Small intestine (tissue), 7 donors: ENCODE results near the gene GMPR. TPM values are rescaled to one million over a fixed set of nuclear protein-coding genes. Genes with fewer than 3 reads are reported as not detected.

ENCODE experiments used
- DNase-seq, 2 donors: peaks; one replicate each; pipeline versions ENCODE4 v3.0.0 to v3.0.0-alpha.2; 2013
- FAIRE-seq: peaks from 2 replicates; lab custom pipeline; 2012; peaks lifted over from hg19 to GRCh38; lab: Jason Lieb, UNC
- H3K27ac ChIP-seq, 3 donors: one replicate each; pipeline ENCODE4 v1.5.1; 2013; ENCODE audit warnings: low read length in 2 of 3, mild to moderate bottlenecking in 2 of 3, control low read depth in 1 of 3, inconsistent platforms in 1 of 3, low read depth in 1 of 3, moderate library complexity in 1 of 3
- H3K27me3 ChIP-seq, 3 donors: one replicate each; pipeline ENCODE4 v1.6.1; 2013; ENCODE audit warnings: low read length in 3 of 3, inconsistent platforms in 1 of 3; ENCODE audit not compliant: control insufficient read depth in 3 of 3, insufficient read depth in 3 of 3
- H3K36me3 ChIP-seq, 3 donors: one replicate each; pipeline ENCODE4 v1.6.1; 2013; ENCODE audit warnings: low read length in 3 of 3, inconsistent platforms in 1 of 3, low read depth in 1 of 3, mild to moderate bottlenecking in 1 of 3, moderate library complexity in 1 of 3; ENCODE audit not compliant: control insufficient read depth in 3 of 3, insufficient read depth in 2 of 3
- H3K4me1 ChIP-seq, 3 donors: one replicate each; pipeline ENCODE4 v1.6.1; 2013; ENCODE audit warnings: low read length in 2 of 3, inconsistent platforms in 1 of 3, low read depth in 1 of 3, mild to moderate bottlenecking in 1 of 3, moderate library complexity in 1 of 3; ENCODE audit not compliant: control insufficient read depth in 3 of 3, insufficient read depth in 2 of 3
- H3K4me3 ChIP-seq, 3 donors: one replicate each; pipeline ENCODE4 v1.5.1; 2013; ENCODE audit warnings: low read length in 3 of 3, control low read depth in 1 of 3, inconsistent platforms in 1 of 3, low read depth in 1 of 3, mild to moderate bottlenecking in 1 of 3, moderate library complexity in 1 of 3
- H3K9me3 ChIP-seq, 2 donors: one replicate each; pipeline ENCODE4 v1.6.1; 2013; ENCODE audit warnings: low read depth in 1 of 2, low read length in 1 of 2; ENCODE audit not compliant: control insufficient read depth in 2 of 2, insufficient read depth in 1 of 2
- WGBS, 3 donors: extraction: QIAGEN DNeasy Blood & Tissue Kit; methylation state at CpG; one replicate each; pipeline ENCODE4 v1.1.7; 2013; 5-methylcytosine and 5-hydroxymethylcytosine counted together
- polyA plus RNA-seq, 4 donors: library from polyadenylated mRNA; stranded (reverse) in 3 of 4; unstranded in 1 of 4; fragments of 200-250 nt in 3 of 4; fragments of 120-200 nt in 1 of 4; gene quantifications; one replicate each; pipeline versions ENCODE4 v1.2.1 to v1.2.3, GENCODE V29; 2013
- donor health status: healthy with polysubstance abuse.
- donor health status: control.
- donor health status: control.
- donor health status: Bipolar disorder and iron deficiency.
- donor health status: healthy.

GMPR gene
- polyA plus RNA-seq, 4 donors = 1.5 to 14.1 (median 7.7) TPM

DNA sequence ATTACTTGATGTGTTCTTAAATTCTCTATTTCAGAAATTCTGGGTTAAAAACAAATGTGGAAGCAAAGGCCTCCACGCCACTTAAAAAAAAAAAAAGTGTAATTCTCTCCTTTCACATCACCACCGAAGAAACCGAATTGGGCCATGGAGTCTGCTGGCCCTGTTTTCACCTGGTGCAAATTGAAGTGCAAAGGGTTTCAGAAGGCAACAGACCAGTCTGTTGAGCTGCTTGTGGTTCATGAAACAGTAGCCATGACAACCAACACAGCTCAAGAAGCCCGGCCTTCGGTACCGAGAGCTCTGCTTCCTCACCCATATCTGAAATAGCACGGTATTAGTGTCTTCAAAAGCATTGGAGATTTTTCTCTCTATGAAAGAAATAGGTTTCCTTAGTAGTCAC lies 63.1 kb downstream of the GMPR start:
- no peaks in the 10 kb centered on the region for H3K27me3 ChIP-seq
- H3K4me3 ChIP-seq = no peak overlapping the region
- no peaks in the 10 kb centered on the region for H3K9me3 ChIP-seq
- H3K36me3 ChIP-seq = peaks cover 0 to 27% (median 3%) of the 10 kb centered on the region in 3 donors
- no peaks in the 10 kb centered on the region for H3K4me1 ChIP-seq
- DNase-seq (no peak), FAIRE-seq (no peak)
- 86 to 95% (median 87%) methylated on average over 7 of the region's 7 CpGs for WGBS, 3 donors
- H3K27ac ChIP-seq = no peak overlapping the region

DNA sequence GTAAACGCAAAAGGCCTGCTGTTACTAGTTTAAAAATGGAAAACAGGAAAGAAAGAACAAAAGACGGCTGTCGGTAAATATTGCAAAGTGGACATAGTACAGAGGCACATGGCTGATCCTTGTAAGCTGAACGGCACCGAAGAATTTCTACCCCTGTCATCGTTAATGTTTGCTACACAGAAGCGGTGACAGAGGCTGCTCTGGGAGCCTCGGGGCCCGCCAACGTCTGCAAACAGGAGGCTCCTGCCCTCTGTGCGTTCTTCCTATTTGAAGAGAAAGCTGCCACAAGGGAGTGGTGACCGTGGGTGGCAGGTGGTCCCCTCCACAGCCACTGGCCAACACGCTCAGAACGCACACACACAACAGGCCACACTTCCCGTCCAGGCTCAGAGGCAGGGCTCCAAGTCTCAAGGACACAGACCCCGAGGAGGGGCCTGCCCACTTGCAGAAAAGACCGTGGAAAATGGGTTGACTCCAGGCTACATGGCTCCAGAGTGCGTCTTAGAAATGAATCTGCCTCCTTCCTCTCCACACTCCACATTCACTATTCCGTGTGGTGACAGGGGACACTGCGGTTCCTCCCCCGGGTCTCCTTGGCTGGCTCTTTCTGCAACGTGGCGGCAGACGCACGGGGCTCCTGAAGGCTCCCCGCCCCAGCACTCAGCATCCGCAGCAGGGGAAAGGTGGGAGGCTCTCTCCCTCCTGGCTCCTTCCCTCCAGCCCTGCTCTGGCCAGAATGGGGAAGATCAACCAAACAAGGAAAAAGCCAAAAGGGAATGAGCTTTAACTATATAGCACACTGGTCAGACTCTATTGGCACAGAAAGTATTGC lies 64.5 kb downstream of the GMPR start:
- H3K4me1 ChIP-seq = no peaks in the 10 kb centered on the region
- FAIRE-seq = no peak
- peaks cover 0 to 31% (median 3%) of the 10 kb centered on the region in 3 donors for H3K36me3 ChIP-seq
- no peak for DNase-seq
- no peaks in the 10 kb centered on the region for H3K9me3 ChIP-seq
- H3K27ac ChIP-seq = no peak overlapping the region
- H3K4me3 ChIP-seq = no peak overlapping the region
- 82 to 89% (median 89%) methylated on average over 27 of the region's 27 CpGs for WGBS, 3 donors
- H3K27me3 ChIP-seq = no peaks in the 10 kb centered on the region

DNA sequence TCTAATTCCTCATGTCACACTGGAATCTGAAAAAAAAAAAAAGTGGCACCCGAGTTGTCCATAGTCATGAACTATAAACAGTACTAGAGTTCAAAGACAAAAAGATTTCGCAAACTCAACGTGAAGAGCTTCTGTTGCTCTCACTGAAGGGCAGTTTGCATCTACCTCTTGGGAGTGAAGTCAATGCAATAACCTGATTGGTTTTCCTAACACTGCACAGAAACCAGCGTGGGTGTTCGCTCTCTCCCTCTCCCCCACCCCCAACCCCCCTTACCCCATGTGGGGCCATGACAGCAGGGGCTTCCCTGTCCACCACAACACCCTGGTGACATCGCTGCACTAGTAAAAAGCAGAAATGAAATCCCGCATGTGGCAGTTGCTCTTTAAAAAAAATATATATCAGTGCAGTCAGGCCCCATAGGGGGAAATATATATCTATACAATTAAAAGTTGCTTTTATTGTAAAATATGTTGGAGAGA lies 66.9 kb downstream of the GMPR start:
- H3K4me3 ChIP-seq = no peak overlapping the region
- FAIRE-seq (no peak), DNase-seq (no peak)
- no peaks in the 10 kb centered on the region for H3K9me3 ChIP-seq
- WGBS, 3 donors = 66 to 81% (median 72%) methylated on average over 7 of the region's 7 CpGs
- peaks cover 0 to 28% (median 3%) of the 10 kb centered on the region in 3 donors for H3K36me3 ChIP-seq
- H3K4me1 ChIP-seq = no peaks in the 10 kb centered on the region
- no peak overlapping the region for H3K27ac ChIP-seq
- H3K27me3 ChIP-seq = no peaks in the 10 kb centered on the region

DNA sequence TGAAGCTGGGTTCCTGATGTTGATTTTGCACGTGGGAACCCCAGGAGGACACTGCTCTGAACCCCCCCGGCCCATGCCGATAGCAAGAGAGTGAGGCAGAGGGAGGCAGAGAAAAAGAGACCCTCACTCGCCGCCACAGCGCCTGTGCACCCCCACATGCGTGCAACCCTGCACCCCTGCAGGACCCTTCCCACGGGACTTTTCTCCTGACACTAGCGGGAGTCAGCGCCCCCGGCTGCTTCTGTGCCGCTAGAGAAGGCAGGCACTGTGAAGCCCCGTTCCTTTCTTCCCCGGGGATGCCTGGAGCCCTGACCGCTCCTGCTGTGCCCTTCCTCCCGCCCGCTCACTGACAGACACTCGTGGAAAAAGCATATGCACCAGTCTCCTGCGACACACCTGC lies 67.4 kb downstream of the GMPR start:
- 84 to 96% (median 91%) methylated on average over 19 of the region's 19 CpGs for WGBS, 3 donors

DNA sequence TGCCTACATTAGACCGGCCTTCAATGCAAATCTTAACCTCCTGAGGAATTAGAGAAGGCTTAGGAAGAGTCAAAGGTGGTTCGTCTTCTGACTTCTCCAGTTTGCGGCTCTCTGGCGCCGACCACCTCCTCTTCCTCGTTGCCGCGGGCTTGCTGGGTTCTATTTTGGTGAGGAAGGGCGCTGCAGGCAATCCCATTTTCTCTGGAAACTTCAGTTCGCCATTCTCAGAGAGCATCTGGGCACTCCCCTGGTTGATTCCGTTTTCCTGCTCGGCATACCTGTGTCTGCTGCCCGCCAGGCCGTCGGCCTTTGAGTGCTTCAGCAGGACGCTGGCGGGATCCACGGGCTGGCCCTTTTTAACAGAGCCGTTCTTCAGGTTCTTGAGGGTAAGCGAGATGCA lies 67.9 kb downstream of the GMPR start:
- FAIRE-seq = no peak
- H3K36me3 ChIP-seq = peaks cover 0 to 28% (median 3%) of the 10 kb centered on the region in 3 donors
- H3K4me1 ChIP-seq = no peaks in the 10 kb centered on the region
- no peak overlapping the region for H3K27ac ChIP-seq
- H3K9me3 ChIP-seq = no peaks in the 10 kb centered on the region
- DNase-seq = no peak
- H3K4me3 ChIP-seq = no peak overlapping the region
- WGBS, 3 donors = 89 to 97% (median 95%) methylated on average over 20 of the region's 20 CpGs
- no peaks in the 10 kb centered on the region for H3K27me3 ChIP-seq

More for the DNA sequence above, 67.4 kb downstream of the GMPR start:
- H3K36me3 ChIP-seq = peaks cover 0 to 28% (median 3%) of the 10 kb centered on the region in 3 donors
- no peak overlapping the region for H3K27ac ChIP-seq
- H3K9me3 ChIP-seq = no peaks in the 10 kb centered on the region
- FAIRE-seq (no peak), DNase-seq (no peak)
- no peak overlapping the region for H3K4me3 ChIP-seq
- H3K27me3 ChIP-seq = no peaks in the 10 kb centered on the region
- H3K4me1 ChIP-seq = no peaks in the 10 kb centered on the region

DNA sequence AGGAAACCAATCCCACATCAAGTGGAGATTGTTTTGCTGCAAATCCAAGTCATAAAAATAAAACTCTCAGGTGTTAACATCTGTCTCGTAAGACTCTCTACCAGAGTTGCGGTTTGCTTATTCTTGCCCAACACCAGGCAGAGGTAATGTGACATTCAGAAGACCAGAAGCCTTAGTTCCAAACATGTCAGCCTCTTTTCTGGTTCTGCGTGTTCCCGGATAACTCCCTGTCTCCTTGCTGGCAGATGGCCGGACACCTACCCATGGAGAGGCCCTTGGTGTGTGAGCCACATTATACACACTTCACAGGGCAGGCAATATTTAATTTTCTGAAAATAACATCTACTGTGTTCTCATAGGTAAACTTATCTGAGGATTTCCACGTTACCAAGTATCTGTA lies 73.4 kb downstream of the GMPR start:
- DNase-seq = no peak
- no peaks in the 10 kb centered on the region for H3K9me3 ChIP-seq
- H3K27me3 ChIP-seq = no peaks in the 10 kb centered on the region
- WGBS, 3 donors = 86 to 94% (median 90%) methylated on average over 6 of the region's 6 CpGs
- no peak overlapping the region for H3K27ac ChIP-seq
- no peaks in the 10 kb centered on the region for H3K4me1 ChIP-seq
- H3K4me3 ChIP-seq = no peak overlapping the region
- peaks cover 0 to 9% (median 0%) of the 10 kb centered on the region in 3 donors for H3K36me3 ChIP-seq
- FAIRE-seq = no peak

DNA sequence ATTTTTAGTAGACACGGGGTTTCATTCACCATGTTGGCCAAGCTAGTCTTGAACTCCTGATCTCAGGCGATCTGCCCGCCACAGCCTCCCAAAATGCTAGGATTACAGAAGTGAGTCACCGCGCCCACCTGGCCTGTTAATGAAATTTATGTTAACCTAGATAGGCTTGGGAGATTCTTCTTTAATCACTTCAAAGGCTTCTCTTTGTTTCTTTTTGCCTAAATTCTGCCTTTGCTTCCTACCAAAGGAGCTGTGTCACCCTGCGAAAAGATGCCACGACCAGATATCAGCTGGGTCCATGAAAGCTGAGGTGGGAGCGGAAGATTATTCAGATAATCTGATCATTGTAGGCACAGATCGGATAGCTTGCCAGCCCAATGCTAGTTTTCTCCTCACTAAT lies 75.3 kb downstream of the GMPR start:
- Histone ChIP-seq H3K4me1 (no peaks in the 10 kb centered on the region), H3K27me3 (no peaks in the 10 kb centered on the region), H3K27ac (no peak overlapping the region), H3K36me3 (peaks cover 0 to 4% (median 0%) of the 10 kb centered on the region in 3 donors), H3K4me3 (no peak overlapping the region), H3K9me3 (no peaks in the 10 kb centered on the region)
- no peak for FAIRE-seq
- DNase-seq = no peak
- 88 to 96% (median 94%) methylated on average over 9 of the region's 9 CpGs for WGBS, 3 donors

DNA sequence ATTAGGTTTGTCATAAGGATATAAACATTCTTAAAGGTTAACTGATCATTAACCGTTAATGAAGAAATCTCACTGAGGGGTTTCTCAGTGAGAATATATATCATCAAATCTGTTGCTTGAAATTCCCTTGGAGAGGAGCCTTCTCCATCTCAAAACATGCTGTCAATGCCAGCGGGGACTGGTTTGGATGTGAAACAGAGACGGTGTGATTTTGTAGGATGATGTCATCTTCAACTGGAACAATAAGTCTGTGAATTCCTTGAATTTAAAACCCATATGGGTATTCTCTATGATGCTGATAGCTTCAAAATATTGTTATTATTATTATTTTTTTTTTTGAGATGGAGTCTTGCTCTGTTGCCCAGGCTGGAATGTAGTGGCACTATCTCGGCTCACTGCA lies 75.9 kb downstream of the GMPR start:
- Histone ChIP-seq H3K27me3 (no peaks in the 10 kb centered on the region), H3K4me1 (no peaks in the 10 kb centered on the region), H3K9me3 (no peaks in the 10 kb centered on the region), H3K4me3 (no peak overlapping the region), H3K27ac (no peak overlapping the region), H3K36me3 (peaks cover 0 to 4% (median 0%) of the 10 kb centered on the region in 3 donors)
- WGBS, 3 donors = 90 to 95% (median 92%) methylated on average over 4 of the region's 4 CpGs
- DNase-seq (no peak), FAIRE-seq (no peak)
